Endometrium (tissue), 2 donors: ENCODE measurements around the gene MUL1.
A peak's percentile ranks its signal among the peaks of the same experiment; 100 is the strongest.
"Not testable (repeated sequence)": the region's sequence is repeated elsewhere in the genome, so short reads cannot be mapped to it uniquely, and the experiment has no call there.

Experiments used
- FAIRE-seq: peaks from 2 replicates; lab custom pipeline; 2012; peaks lifted over from hg19 to GRCh38; lab: Jason Lieb, UNC
- donor health status: control.
- donor health status: control.

Gene MUL1

DNA sequence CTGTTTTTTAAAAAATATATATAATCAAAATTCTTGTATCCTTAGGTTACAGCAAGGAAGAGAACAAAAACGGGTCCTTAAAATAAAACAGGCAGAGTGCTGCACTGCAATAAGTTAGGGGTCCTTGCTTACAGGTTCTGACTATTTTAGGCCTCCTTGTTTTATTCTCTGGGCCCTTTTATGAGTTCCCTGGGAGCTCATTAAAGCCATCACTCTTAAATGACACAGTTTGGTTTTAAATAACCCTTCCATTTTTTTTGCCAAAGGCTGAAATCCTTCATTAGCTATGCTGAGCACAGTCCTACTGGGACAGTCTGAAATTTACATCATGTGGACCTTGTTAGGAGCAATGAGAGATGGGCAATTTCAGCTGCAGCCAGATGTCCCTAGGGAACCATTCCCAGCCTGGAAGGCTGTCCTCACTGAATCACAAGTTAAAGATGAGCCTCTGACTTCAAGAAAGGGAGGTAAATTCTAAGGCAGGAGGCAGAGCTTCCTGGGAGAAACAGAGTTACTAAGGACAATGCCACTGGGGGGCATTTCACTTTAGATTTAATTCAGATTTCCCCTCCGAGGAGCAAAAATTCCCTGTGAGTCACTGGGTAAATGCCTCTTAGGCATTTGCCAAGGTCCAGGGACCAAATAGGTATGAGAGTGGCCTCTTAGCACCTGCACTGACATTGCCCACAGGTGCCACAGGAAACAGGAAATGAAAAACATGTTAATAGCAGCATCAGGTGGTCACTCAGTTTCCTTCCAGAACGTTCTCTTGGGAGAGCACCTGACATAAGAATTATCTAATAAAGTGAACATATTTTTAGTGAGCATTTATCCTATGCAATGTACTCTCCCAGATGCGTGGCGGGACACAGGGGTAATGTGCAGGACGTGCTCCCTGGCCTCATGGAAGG lies 3.8 kb upstream of the MUL1 start:
- FAIRE-seq, result no peak

DNA sequence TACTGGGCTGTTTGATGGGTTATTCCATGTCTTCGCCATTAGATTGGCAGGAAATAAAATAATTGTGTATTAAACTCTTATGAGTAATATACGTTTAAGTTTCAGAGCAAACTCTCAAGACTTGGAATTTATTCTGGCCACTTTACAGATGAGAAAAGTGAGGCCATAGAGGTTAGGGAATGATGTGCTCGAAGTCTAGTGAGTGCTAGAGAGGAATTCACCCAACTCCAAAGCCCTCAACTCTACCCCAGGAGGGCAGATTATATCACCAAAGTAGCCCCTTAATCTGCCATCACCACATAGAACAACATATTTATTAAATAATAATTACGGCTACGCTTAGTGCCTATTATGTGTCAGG lies 440 bp upstream of the MUL1 start:
- FAIRE-seq, result no peak

DNA sequence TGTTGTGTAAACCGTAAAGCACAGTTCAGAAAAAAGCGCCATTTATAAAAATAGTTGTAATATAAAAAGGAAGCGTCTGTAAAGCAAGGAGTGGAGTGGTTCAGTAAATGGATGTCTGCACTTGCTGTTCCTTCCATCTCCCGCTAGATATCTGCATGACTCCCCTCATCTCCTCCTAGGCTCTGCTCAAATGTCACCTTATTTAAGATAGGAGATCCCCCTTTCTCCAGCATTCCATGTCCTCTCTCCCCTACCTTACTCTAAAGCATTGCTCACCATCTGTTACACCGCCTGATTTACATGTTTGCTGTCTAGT lies 745 bp downstream of the MUL1 start:
- no peak for FAIRE-seq

DNA sequence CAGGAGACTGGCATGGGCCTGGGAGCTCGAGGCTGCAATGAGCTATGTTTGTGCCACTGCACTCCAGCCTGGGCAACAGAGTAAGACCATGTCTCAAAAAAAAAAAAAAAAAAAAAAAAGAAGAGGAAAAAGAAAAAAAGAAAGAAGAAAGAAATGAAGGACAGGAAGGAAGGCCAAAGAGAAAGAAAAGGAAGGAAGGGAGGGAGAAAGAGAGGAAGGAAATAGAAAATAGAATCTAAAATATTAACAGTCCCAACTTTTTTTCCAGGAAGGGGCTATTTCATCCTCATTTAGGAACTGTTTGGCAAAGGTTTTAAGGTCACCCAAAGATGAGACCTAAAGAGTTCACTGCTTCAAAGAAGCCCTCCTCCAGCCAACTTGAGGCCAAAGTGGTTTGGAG lies 2.5 kb downstream of the MUL1 start:
- no peak for FAIRE-seq

DNA sequence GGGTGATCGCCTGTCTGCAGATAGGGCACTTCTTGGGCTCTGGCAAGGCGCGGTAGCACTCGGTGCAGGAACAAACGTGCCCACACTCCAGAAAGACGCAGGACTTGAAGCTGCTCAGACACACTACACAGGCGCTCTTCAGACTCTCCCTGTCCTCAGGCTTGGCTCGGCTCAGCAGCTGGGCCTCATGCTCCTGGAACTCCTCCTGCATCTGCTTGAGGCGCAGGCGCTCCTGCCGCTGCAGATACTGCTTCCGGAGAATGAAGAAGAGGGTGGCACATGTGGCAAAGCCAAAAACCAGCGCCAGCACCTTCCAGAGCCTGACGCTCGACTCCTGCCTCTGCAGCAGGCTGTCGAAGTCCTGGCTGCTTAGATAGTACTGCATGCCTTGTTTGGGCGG lies 7.2 kb downstream of the MUL1 start:
- no peak for FAIRE-seq

DNA sequence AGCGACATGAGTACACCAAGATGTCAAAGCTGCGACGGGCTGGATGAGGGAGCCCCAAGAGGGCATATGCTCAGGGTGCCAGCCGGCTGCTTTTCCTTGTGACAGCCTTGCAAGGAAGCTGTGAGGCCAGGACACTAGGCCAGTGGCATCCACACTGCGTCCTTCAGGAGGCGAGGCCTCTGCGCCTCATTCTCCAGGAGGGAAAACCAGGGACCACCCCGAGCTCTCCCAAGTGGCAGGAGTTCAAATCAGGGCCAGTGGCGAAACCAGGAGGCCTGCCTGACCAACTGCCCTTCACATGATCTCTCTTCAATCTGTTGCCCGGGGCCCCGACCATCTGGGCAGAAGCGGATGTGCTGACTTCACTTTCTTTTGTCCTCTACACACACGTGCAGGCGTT lies 8.2 kb downstream of the MUL1 start:
- no peak for FAIRE-seq

DNA sequence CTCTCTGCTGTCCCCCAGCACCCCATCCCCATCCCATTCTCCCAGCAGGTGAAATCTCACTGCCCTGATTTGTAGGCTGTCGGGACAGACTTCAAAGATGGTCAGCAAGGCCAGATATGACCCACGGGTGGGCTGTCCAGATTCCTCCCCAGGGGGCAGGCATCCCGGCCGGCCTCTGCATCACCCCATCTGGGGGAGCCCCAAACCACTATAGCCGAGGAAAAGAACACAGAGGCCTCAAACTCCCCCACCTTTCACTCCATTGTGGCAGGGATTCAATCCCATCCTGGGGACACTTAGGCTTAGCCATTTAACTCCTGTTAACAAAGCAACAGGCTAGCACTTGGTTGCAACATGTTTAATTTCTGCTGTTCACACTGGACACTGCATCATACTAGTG lies 8.8 kb downstream of the MUL1 start:
- FAIRE-seq, result no peak

DNA sequence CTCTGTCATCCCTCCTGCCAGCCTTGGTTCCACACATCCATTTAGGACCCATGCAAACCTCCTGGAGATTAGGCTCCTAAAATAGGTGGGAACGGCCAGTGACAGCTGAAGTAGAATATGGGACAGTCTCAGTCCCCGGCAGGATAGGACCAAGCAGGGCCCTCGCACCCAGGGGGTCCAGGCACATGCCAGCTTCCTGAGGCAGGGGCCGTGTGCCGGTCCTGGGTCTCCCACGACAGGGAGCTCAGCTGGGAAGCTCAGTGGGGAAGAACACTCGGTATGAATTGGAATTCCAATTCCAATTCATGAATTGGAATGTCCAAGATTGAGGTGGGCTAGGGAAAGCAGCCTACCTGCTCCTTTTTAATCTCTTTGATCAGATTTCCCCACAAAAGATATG lies 9.8 kb downstream of the MUL1 start:
- FAIRE-seq, result no peak

DNA sequence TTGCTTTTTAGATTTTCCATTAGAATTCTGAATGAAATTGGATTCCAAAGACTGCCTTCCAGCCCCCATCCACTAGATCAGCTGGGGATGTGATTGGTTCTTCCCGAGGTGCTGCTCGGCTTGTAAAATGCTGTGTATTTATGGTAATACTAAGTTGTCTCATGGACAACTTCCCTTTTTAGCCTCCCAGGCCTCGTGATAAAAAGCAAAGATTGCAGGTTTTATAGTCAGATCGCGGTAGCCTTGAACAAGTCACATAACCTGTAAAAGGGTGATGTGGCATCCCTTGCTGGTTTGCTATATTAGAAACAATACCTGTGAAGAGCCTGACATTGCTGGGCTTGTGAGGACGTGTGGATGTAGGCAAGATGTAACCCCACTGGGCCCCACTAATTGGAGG lies 10.4 kb downstream of the MUL1 start:
- no peak for FAIRE-seq

DNA sequence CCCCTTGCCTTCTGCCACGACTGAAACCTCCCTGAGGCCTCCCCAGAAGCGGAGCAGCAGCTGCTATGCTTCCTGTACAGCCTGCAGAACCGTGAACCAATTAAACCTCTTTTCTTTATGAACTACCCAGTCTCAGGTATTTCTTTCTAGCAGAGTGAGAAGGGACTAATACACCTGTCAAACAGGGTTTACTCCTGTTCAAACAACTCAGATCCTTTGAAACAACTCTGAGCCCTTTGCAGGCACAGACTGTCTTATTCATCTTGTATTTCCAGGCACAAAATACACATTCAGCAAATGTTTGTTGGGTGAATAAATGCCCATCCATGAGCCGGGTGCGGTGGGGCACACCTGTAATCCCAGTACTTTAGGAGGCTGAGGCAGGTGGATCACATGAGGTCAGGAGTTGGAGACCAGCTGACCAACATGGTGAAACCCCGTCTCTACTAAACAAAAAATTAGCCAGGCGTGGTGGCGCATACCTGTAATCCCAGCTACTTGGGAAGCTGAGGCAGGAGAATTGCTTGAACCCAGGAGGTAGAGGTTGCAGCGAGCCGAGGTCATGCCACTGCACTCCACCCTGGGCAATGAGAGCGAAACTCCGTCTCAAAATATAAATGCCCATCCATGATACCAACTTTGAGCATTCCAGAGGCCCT lies 11.1 kb downstream of the MUL1 start:
- not testable (repeated sequence) for FAIRE-seq

DNA sequence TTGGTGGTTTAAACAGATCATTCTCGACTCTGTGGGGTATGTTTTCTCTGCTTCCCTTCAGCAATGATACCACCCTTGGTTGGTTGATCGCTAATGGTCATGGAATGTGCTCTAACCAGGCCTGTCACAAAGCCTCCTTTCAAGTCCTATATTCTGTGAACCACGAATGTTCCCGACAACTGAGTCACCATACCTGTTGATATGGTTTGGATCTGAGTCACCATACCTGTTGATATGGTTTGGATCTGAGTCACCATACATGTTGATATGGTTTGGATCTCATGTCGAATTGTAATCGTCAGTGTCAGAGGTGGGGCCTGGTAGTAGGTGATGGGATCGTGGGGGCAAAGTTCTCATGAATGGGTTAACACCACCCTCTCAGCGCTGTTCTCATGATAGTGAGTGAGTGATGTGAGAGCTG lies 11.7 kb downstream of the MUL1 start:
- FAIRE-seq, result no peak

DNA sequence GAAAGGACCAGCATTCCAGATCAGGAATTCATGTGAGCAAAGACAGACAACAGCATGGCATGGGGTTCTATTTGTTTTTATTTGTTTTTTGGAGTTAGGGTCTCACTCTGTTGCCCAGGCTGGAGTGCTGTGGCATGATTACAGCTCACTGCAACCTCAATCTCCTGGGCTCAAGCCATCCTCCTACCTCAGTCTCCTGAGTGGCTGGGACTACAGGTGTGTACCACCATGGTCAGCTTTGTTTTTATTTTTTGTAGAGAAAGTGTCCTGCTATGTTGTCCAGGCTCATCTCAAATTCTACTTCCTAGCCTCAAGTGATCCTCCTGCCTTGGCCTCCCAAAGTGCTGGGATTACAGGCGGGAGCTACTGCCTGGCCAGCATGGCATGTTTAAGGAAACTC lies 12.3 kb downstream of the MUL1 start:
- FAIRE-seq, result no peak

DNA sequence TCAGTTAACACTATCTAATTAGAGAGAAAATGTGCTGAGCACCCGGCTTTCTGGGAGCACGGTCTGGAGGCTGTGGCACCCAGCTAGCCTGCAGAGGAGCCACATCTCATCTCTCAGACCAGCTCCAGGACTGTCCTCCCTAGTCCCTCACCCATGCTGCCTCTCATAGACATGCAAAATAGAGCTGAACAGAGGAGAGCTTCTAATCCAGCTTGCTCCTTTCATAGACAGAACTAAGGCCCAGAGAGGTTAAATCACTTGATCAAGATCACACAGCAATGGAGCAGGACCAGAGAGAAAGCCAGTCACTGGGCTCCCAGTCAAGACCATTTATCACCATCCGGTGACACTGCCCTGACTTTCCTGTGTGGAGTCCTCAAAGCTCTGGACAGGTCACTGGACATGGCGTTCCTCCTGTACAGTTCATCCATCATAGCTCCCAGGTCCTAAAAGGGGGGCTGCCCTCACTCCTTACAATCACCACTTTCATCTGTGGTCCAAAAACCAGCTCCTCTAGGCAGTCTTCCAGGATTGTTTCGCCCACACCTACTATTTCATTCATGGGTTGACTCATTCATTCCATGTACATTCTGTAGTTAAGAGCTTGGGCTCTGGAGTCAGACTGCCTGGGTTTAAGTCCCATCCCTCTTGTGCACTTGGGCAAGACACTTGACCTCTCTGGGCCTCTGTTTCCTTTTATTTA lies 13.2 kb downstream of the MUL1 start:
- no peak for FAIRE-seq

DNA sequence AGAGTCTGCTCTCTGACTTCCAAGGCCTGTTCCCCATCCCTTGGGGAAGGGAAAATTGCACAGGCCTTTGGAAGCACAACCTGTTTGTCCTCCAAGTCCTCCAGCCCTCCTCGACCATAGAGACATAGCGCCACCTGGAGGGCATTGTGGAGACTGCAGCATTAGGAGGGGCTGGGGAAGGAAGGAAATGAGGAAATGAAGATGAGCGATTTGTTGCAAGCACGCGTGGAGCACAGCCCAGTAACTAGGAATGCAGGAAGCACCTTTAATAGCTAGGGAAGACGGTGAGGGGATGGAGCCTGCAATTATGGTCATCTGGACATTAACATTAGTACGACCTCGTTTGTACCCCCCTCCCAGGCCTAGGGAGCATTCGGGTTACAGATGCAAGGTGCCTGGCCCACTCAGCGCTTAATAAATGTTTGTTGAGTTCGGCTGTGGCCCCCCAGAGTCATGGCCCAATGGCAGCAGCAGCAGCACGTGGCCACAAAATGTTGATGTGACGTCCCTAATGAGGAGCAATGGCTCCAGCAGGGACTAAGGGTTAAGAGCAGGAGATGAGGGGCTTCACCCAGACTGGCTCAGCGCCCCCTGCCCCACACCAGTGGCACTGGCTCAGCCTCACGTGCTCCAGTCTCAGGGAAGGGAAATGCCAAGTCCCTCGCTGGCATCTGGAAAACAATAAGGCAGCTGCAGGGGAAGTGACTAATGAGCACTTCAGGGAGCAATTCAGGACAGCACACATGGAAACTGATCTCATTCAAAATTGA lies 13.9 kb downstream of the MUL1 start:
- peak; percentile 35 for FAIRE-seq

DNA sequence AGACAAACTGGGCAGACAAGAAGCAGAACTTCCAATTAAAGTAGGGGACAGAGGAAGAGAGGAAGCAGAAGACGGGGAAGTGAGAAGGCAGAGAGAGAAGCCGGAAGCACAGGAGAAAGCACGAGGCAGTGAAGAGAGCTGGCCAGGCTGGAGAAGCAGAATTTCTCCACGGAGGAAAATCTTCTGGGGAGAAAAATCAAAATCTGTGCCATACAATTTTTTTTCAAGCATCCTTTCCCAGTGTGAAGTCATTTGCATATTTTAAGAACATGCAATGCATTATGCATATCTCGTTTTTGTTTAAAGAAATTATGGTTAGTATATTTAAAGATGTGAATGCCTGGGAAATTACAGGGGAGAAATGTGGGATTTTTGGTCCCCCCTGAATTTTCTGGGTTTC lies 14.6 kb downstream of the MUL1 start:
- FAIRE-seq, result no peak

DNA sequence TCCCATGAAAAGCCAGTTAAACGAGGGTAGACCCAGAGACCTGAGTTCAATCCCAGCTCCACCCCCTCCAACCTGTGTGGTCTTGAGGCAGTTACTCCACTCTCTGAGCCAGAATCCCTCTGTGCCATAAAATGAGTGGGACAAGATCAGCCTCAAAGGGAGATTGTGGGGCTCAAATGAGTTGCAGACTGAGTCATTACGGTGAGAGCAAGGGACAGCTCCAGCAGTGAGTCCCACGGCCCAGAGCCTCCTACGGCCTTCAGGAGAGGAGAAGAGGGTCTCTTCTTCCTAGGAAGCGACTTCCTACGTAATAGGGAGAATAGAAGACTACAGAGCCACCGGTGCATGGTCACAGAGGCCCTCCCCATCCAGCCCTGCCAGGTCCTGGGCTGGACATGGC lies 15.2 kb downstream of the MUL1 start:
- no peak for FAIRE-seq

DNA sequence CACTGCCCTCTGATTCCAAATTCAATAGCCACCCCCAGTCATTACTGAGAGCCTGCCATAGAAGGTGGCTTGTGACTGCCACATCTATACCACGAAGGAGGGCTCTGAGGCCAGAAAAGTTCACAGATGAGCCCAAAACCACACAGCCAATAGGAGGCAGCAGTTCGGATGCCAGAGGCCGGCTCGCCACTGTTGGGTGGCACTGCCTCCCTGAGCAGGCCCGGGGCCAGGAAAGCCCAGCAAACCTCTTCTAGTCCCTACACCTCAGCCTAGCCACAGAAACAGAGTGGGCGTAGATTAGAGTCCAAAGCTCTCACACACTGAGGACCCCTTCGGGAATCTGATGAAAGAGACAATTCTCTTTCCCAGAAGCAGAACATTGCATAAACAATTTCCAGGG lies 16.1 kb downstream of the MUL1 start:
- FAIRE-seq, result no peak

DNA sequence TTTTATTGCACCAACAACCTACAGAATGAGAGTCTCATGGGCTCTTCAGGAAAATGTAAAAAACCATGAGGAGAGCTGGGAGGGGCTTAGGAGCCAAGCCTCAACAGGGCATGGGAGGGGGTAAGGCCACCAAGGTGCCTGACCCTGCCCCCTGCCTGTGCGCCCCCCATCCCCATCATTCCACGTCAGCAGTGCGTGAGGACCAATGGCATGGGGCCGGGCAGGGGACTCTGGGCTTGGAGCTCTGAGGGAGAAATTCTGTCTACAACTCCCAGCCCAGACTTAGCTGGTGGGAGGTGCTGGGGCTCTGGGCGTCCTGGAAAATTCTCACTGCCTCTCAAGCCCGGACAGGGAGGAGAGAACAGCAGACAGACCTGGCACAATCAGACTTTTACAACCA lies 16.8 kb downstream of the MUL1 start:
- FAIRE-seq, result no peak

DNA sequence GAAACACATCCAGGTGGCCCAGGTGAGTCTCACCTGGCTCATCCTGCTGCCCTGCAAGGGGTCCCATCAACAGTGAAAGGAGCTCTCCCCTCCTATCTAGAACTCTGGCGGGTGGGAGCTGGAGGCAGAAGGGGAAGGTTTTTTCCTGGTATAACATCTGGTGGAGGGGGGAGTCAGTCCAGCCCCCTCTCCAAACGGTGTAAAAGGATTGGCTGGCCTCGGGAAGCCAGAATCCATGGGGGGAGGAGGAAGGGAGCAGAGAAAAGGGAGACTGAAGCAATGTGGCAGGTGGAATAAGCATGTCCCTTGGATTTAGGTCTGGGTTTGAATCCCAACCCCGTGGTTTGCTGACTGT lies 20.7 kb downstream of the MUL1 start:
- FAIRE-seq, result no peak

DNA sequence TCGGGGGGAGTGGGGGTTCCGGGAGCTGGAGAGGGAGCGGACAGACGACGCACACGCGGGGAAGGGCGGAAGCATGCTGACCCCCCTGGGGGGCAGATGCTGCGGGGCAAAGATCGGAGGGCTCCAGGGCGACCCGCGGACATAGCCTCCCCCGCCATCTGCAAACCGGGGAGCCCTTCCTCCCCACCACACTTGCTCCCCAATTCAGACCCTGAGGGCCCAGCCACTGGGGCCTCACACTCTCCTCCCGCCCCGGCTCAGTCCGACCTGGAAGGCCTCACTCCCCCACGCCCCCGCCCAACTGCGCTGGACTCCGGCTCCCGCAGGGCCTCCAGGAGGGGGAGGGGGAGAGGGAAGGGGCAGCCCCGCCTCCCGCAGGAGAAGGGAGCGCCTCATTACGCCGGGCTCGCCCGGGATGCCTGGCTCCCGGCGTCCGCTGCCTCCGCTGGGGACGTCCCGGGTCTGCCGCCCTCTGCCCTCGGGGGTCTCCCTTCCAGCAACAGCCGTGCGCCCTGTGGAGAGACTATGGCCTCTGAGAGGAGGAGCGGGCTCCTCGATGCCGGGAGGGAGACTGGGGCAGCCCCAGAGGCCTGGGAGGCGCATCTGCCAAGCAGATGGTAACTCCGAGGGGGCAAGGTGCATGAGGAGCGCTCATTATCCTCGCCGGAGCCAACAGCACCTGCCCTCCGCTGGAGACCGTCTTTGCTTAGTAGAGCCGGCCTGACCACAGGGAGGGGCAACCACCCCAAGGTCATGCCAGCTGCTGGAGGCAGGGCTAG lies 21.3 kb downstream of the MUL1 start:
- no peak for FAIRE-seq

DNA sequence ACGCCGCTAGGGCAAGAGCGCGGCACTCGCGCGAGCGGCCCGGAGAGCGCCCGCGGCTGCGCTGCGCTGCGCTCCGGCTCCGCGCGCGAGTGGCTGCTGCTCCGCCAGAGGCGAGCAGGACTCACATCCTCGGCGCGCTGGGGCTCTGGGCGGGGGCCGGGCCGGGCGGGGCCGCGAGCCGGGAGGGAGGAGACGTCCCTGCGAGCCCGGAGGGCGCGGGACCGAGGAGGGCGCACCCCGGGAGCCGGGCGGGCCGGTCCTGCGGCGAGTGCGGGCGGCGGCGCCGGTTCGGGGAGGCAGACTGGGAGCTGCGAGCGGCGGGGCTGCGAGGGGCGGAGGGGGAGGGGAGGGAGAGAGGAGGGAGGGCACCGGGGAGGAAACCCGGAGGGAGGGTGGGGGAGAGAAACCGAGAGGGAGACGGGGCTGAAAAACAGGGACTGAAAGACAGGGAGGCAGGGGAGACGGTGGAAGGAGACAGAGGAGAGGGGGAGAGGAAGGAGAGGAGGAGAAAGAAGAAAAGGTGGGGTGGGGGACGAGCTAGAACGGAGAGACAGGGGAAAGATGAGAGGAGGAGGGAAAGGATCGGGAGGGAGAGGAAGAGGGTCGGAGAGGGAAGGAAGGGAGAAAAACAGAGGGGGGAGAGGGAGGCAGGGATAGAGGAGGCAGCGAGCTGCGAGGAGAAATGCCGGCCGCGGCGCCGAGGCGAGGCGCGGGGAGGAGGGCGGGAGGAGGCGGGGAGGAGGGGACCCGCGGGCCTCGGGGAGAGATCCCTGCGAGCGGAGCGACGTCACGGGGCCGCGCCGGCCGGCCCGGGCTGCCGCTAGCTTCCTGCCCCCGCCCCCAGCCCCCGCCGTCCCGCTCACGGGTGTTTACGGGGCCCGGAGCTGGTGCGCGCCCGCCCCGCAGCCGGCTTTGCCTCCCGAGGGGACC lies 22.2 kb downstream of the MUL1 start, which contains the start of gene CAMK2N1:
Gene CAMK2N1, minus strand, starts transcription at position 684 of the 930 bp plus-strand sequence. CDS start 831 bp downstream, outside the sequence.
- FAIRE-seq, result no peak
